MM.1S (cell line): ENCODE data around the gene BUD31.

Source experiments
- CTCF ChIP-seq: fragments of 300-600 bp; sonication (generic); IDR thresholded peaks from 2 replicates; pipeline ENCODE4 v1.5.1; 2016; ENCODE audit warnings: antibody characterized with exemption, low read length, mixed read lengths
- EZH2phosphoT487 ChIP-seq: fragments of 300-600 bp; sonication (generic); IDR thresholded peaks from 2 replicates; pipeline ENCODE4 v1.6.1; 2018; ENCODE audit warnings: antibody characterized with exemption, low read length

- peak; percentile 40 for TF ChIP-seq CTCF
- TF ChIP-seq EZH2phosphoT487, result no peak
These were observed 22.1 kb upstream of the BUD31 start for GRCh38 chr7:99386584-99387238.
